Esophagus muscularis mucosa (tissue), 4 donors: Measurements from ENCODE around the gene EXOC3L1. TPM values are rescaled to one million over a fixed set of nuclear protein-coding genes. Genes with fewer than 3 reads are reported as not detected.

Experiments used
- DNase-seq: peaks from one replicate; pipeline ENCODE4 v3.0.0-alpha.2; 2017; ENCODE audit errors: extremely low spot score
- H3K27ac ChIP-seq, 4 donors: fragments of 200-600 bp; sonication (generic); replicated peaks in 1 of 4; 1 replicate in 3 of 4; 2 replicates in 1 of 4; pipeline ENCODE4 v1.5.1; 2016 to 2019; ENCODE audit warnings: mild to moderate bottlenecking in 1 of 4
- H3K27me3 ChIP-seq, 4 donors: fragments of 200-600 bp; sonication (generic); one replicate each; pipeline versions ENCODE4 v1.5.1 to v1.6.0; 2016 to 2019
- H3K36me3 ChIP-seq, 4 donors: fragments of 200-600 bp; sonication (generic); one replicate each; pipeline ENCODE4 v1.5.1; 2016 to 2019
- H3K4me1 ChIP-seq, 4 donors: fragments of 200-600 bp; sonication (generic); one replicate each; pipeline ENCODE4 v1.5.1; 2016 to 2019
- H3K4me3 ChIP-seq, 4 donors: fragments of 200-600 bp; sonication (generic); 1 replicate in 2 of 4; 2 replicates in 2 of 4; pipeline ENCODE4 v1.5.1; 2016 to 2019; ENCODE audit warnings: mild to moderate bottlenecking in 4 of 4, moderate library complexity in 1 of 4
- H3K9me3 ChIP-seq, 4 donors: fragments of 200-600 bp; sonication (generic); 1 replicate in 3 of 4; 2 replicates in 1 of 4; pipeline ENCODE4 v1.5.1; 2016 to 2019
- EP300 ChIP-seq: sonication (generic); formaldehyde crosslinking; IDR thresholded peaks from one replicate; pipeline ENCODE4 v1.6.1; 2017; ENCODE audit warnings: antibody characterized with exemption
- POLR2A ChIP-seq: fragments of 450-650 bp; IDR thresholded peaks from one replicate; pipeline ENCODE4 v1.6.1; 2017; ENCODE audit warnings: antibody characterized with exemption, moderate library complexity, mild to moderate bottlenecking, low read depth
- POLR2AphosphoS5 ChIP-seq, 2 donors: sonication (generic); formaldehyde crosslinking; IDR thresholded peaks; one replicate each; pipeline ENCODE4 v1.6.1; 2017; ENCODE audit warnings: antibody characterized with exemption in 2 of 2
- WGBS: methylation state at CpG from one replicate; pipeline ENCODE4 v1.1.5; 2018; 5-methylcytosine and 5-hydroxymethylcytosine counted together
- intact Hi-C: fragments of 100-400 bp; cut with DNase I; formaldehyde crosslinking; loops from one replicate; pipeline ENCODE4 v1.15.1; 2023
- total RNA-seq, 4 donors: library from RNA; depleted of rRNA; stranded (reverse); fragments of >200 nt; gene quantifications; one replicate each; pipeline versions ENCODE4 v1.1.0 to v1.2.1, GENCODE V29; 2016
- TF ChIP-seq, protein P1 (sequence below), 3 experiments: fragments of 200-600 bp in 2 of 3; fragments of 450-650 bp in 1 of 3; sonication (generic) in 2 of 3; IDR thresholded peaks; one replicate each; pipeline ENCODE4 v1.5.1; 2017 to 2019; ENCODE audit warnings: antibody characterized with exemption in 3 of 3, mild to moderate bottlenecking in 2 of 3, moderate library complexity in 1 of 3

Gene EXOC3L1
- total RNA-seq, 4 donors from 2014 or later: 1.2 to 4.0 (median 2.1) TPM

DNA sequence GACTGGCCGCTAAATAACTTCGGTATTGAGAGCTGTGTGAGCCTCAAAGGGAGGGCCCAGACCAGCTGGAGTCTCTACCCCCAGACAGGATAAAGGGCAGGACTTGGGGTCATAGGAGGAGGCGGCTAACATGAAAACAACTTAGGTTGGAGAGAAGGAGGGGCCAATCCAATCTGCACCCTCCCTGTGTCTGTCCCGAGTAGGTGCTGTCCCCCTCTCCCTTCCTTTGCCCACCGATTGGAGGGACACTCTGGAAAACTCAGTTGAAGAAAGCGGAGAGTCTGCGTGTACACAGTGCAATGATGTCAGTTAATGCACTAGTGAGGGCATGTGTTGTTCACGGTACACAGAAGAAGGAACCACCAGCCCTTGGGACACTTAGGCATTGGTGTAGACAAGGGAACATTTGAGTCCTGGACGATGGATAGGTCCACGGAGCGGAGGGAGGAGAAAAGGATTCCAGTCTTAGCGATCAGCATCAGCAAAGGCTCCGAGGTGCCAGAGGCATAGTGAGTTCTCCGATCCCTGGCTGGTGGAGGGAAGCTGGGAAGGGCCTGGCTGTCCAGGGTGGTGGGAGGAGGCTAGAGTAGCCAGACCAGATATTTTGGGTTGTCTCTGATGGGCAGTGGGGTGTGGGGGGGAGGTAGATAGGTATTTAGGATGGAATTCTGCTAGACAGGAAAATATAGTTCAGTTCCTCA, 18.8 kb downstream of the EXOC3L1 start:
- Histone ChIP-seq H3K9me3 (no peaks in the 10 kb centered on the region), H3K27me3 (peaks cover 0 to under 1% (median 0%) of the 10 kb centered on the region in 4 donors), H3K4me3 (peak overlapping the region; percentile 58 to 64 (median 60)), H3K27ac (peak overlapping the region; percentile 89 to 97 (median 95)), H3K4me1 (peaks cover 49 to 98% (median 85%) of the 10 kb centered on the region in 4 donors), H3K36me3 (peaks cover 0 to 16% (median 14%) of the 10 kb centered on the region in 4 donors)
- no peak for DNase-seq
- intact Hi-C loops: no loop called here
- TF ChIP-seq, protein P1, sequence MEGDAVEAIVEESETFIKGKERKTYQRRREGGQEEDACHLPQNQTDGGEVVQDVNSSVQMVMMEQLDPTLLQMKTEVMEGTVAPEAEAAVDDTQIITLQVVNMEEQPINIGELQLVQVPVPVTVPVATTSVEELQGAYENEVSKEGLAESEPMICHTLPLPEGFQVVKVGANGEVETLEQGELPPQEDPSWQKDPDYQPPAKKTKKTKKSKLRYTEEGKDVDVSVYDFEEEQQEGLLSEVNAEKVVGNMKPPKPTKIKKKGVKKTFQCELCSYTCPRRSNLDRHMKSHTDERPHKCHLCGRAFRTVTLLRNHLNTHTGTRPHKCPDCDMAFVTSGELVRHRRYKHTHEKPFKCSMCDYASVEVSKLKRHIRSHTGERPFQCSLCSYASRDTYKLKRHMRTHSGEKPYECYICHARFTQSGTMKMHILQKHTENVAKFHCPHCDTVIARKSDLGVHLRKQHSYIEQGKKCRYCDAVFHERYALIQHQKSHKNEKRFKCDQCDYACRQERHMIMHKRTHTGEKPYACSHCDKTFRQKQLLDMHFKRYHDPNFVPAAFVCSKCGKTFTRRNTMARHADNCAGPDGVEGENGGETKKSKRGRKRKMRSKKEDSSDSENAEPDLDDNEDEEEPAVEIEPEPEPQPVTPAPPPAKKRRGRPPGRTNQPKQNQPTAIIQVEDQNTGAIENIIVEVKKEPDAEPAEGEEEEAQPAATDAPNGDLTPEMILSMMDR (IDR thresholded peaks at IDR 0.05): peak in 1 of 3 experiments; percentile 3
- TF ChIP-seq POLR2A: no peak
- 41% methylated on average over 14 of the region's 14 CpGs for WGBS

DNA sequence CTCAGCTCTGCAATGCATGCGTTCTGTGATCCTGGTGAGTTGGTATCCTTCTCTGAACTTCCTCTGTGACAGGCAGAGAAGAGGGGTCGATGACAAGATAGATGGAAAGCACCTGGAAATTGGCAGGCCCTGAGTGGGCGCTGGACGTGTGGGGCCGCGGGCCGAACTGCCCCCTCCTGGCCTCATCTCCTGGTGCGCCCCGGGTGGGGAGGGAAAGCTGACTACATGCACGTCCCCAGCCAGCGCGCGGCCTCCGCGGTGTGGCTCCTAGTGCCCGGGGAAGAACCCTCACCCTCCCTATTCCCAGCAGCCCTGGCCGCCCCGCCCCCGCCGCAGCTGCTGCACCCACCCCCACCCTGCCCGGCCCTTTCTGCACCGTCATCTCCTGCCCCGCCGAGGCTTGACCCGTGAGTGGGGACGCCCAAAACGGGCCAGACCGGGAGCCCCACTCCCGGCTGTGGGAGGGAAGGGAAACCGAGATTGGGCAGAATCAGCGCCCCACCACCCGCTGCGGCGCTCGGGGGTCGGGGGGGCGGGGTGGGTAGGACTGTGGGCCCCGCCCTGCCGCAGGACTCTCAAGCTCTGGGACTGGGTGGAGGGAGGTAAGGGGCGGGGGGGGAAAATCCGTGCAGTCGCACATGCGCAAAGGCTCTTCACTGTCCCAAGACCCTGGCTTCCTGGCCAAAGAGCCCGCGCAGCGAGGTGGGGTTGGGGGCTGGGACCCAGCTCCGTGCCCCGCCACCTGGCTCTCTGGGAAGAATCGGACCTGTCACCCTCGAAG, 19.6 kb downstream of the EXOC3L1 start, which contains the start of gene NOL3:
TSS of gene NOL3 (plus strand) at position 371 of the 781 bp plus-strand sequence.
- peak; percentile 97 for DNase-seq
- H3K4me3 ChIP-seq: peak within 1 kb of the TSS; percentile 58 to 64 (median 60)
- WGBS: 2% methylated on average over 19 of the region's 50 CpGs
- peaks cover 53 to 100% (median 89%) of the 10 kb centered on the region in 4 donors for H3K4me1 ChIP-seq
- no peak for TF ChIP-seq EP300
- TF ChIP-seq POLR2AphosphoS5 (IDR thresholded peaks at IDR 0.05): peak; percentile 43 to 80
- peak; percentile 30 for TF ChIP-seq POLR2A
- TF ChIP-seq, protein P1 (IDR thresholded peaks at IDR 0.05): no peak
- no peaks in the 10 kb centered on the region for H3K9me3 ChIP-seq
- intact Hi-C loops: no loop called here
- peaks cover 0 to 16% (median 9%) of the 10 kb centered on the region in 4 donors for H3K36me3 ChIP-seq
- peaks cover 0 to 8% (median 0%) of the 10 kb centered on the region in 4 donors for H3K27me3 ChIP-seq
- H3K27ac ChIP-seq: peak within 1 kb of the TSS; percentile 89 to 97 (median 95)

DNA sequence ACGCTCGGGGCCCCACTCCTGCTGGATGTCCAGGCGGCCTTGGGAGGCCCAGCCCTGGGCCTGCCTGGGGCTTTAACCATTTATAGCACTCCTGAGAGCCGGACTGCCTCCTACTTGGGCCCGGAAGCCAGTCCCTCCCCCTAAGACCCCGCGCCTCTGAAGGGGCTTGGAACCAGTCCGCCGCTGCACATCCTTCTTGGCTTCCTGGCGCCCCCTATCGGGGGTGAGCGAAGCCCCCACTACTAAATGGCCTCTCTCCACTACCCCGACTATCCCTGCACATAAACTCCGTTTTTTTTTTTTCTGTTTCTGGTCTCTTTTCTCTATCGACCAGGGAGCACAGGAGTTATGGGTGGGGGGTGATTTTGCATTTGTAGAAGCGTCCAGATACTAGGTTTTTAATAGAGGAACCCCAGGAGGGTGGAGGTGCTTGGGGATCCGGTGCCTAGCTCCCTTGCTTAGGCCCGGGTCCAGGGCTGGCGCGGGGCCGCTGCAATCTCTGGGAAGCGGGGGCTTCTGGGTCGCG, 20.2 kb downstream of the EXOC3L1 start:
- Histone ChIP-seq H3K4me3 (peak overlapping the region; percentile 58 to 64 (median 60)), H3K4me1 (peaks cover 53 to 100% (median 89%) of the 10 kb centered on the region in 4 donors), H3K36me3 (peaks cover 0 to 11% (median 4%) of the 10 kb centered on the region in 4 donors), H3K27me3 (peaks cover 0 to 14% (median 0%) of the 10 kb centered on the region in 4 donors), H3K27ac (peak overlapping the region; percentile 89 to 97 (median 95)), H3K9me3 (no peaks in the 10 kb centered on the region)
- no peak for DNase-seq
- no peak for TF ChIP-seq EP300
- TF ChIP-seq, protein P1 (IDR thresholded peaks at IDR 0.05): peak; percentile 36 to 61 (median 47)
- 3% methylated on average over 22 of the region's 24 CpGs for WGBS
- intact Hi-C loops: no loop called here

DNA sequence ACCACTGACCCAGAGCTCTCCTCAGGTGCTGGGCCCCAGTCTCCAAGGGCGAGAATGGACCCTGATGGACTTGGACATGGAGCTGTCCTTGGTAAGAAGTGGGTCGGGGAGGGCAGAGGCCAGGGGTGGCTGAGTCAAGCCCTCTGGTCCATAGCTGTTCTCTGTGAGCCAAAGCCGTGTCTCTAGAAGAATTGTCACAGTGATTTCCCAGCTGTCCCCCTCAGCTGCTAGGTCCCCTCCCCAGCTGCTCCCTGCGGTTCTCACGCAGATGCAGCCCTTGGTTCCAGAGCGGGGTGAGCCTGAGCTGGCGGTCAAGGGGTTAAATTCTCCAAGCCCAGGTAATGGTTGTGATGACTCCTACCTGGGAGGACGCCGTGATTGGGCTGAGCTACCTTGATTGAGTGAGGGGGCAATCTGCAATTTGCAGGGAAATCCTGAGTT, 20.9 kb downstream of the EXOC3L1 start:
- Histone ChIP-seq H3K27ac (peak overlapping the region; percentile 89 to 97 (median 95)), H3K9me3 (no peaks in the 10 kb centered on the region), H3K36me3 (peaks cover 0 to 11% (median 4%) of the 10 kb centered on the region in 4 donors), H3K4me3 (peak overlapping the region in 1 of 4 donors; percentile 61), H3K27me3 (peaks cover 0 to 20% (median 0%) of the 10 kb centered on the region in 4 donors), H3K4me1 (peaks cover 53 to 100% (median 89%) of the 10 kb centered on the region in 4 donors)
- TF ChIP-seq POLR2A (no peak), EP300 (no peak), POLR2AphosphoS5 (IDR thresholded peaks at IDR 0.05) (no peak)
- TF ChIP-seq, protein P1 (IDR thresholded peaks at IDR 0.05): no peak
- 52% methylated on average over 7 of the region's 9 CpGs for WGBS
- DNase-seq: no peak
- intact Hi-C loops: no loop called here
